Esophagus squamous epithelium (tissue), 5 donors: ENCODE results near the gene GRIK4. TPM values are rescaled to one million over a fixed set of nuclear protein-coding genes. Genes with fewer than 3 reads are reported as not detected.

ENCODE experiments used
- DNase-seq: peaks from one replicate; lab custom pipeline; 2025; lab: John Stamatoyannopoulos, UW
- H3K27ac ChIP-seq, 4 donors: fragments of 200-600 bp; sonication (generic); one replicate each; pipeline ENCODE4 v1.5.1; 2016 to 2019; ENCODE audit warnings: mild to moderate bottlenecking in 1 of 4
- H3K27me3 ChIP-seq, 4 donors: fragments of 200-600 bp; sonication (generic); 1 replicate in 3 of 4; 2 replicates in 1 of 4; pipeline versions ENCODE4 v1.5.1 to v1.6.0; 2017 to 2021; ENCODE audit warnings: antibody characterized with exemption in 1 of 4
- H3K36me3 ChIP-seq, 3 donors: fragments of 200-600 bp; sonication (generic); one replicate each; pipeline ENCODE4 v1.5.1; 2016 to 2019
- H3K4me1 ChIP-seq, 3 donors: fragments of 200-600 bp; sonication (generic); one replicate each; pipeline ENCODE4 v1.5.1; 2017 to 2019
- H3K4me3 ChIP-seq, 4 donors: fragments of 200-600 bp; sonication (generic); 1 replicate in 3 of 4; 2 replicates in 1 of 4; pipeline ENCODE4 v1.5.1; 2016 to 2019; ENCODE audit warnings: mild to moderate bottlenecking in 2 of 4, moderate library complexity in 1 of 4
- H3K9me3 ChIP-seq, 3 donors: fragments of 200-600 bp; sonication (generic); one replicate each; pipeline ENCODE4 v1.5.1; 2016 to 2019
- POLR2A ChIP-seq, 4 donors: fragments of 450-650 bp; IDR thresholded peaks; one replicate each; pipeline ENCODE4 v1.6.1; 2017; ENCODE audit warnings: antibody characterized with exemption in 4 of 4, mild to moderate bottlenecking in 4 of 4, moderate library complexity in 3 of 4
- WGBS, 2 donors: methylation state at CpG; one replicate each; pipeline ENCODE4 v1.1.5; 2018; 5-methylcytosine and 5-hydroxymethylcytosine counted together
- intact Hi-C: fragments of 100-400 bp; cut with DNase I; formaldehyde crosslinking; loops from one replicate; pipeline ENCODE4 v1.15.0; 2022
- total RNA-seq, 4 donors: library from RNA; depleted of rRNA; stranded (reverse); fragments of >200 nt; gene quantifications; one replicate each; pipeline ENCODE4 v1.1.0, GENCODE V29; 2016
- TF ChIP-seq, protein P1 (sequence below), 6 experiments: fragments of 450-650 bp in 4 of 6; fragments of 200-600 bp in 2 of 6; sonication (generic) in 2 of 6; IDR thresholded peaks; one replicate each; pipeline ENCODE4 v1.5.1; 2016 to 2019; ENCODE audit warnings: antibody characterized with exemption in 6 of 6, mild to moderate bottlenecking in 4 of 6, moderate library complexity in 4 of 6
- donor health status: DM: yes; HTN: yes; CAD: no.

Gene GRIK4
- total RNA-seq, 4 donors from 2014 or later: 0.15 to 0.19 TPM; not detected in 2

DNA sequence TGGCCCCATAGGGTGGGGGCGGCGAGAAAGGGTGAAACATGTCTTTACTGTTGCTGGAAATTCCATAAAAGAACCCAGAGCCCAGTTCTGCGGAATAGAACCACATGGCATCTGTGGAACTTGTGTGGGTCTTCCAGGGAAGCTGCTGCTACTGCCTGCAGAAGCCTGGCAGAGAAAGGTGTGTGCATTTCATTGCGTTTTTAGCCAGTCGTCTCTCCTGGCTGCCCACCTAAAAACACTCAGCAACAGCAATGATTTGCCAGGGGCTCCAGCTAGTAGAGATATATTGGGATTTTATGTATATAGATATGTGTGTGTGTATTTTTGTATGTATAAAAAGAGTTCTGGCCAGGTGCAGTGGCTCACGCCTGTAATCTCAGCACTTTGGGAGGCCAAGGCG is 385.1 kb downstream of the GRIK4 start:
- H3K4me3 ChIP-seq: no peak overlapping the region
- TF ChIP-seq, protein P1, sequence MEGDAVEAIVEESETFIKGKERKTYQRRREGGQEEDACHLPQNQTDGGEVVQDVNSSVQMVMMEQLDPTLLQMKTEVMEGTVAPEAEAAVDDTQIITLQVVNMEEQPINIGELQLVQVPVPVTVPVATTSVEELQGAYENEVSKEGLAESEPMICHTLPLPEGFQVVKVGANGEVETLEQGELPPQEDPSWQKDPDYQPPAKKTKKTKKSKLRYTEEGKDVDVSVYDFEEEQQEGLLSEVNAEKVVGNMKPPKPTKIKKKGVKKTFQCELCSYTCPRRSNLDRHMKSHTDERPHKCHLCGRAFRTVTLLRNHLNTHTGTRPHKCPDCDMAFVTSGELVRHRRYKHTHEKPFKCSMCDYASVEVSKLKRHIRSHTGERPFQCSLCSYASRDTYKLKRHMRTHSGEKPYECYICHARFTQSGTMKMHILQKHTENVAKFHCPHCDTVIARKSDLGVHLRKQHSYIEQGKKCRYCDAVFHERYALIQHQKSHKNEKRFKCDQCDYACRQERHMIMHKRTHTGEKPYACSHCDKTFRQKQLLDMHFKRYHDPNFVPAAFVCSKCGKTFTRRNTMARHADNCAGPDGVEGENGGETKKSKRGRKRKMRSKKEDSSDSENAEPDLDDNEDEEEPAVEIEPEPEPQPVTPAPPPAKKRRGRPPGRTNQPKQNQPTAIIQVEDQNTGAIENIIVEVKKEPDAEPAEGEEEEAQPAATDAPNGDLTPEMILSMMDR (IDR thresholded peaks at IDR 0.05): no peak
- TF ChIP-seq POLR2A (IDR thresholded peaks at IDR 0.05): no peak
- H3K4me1 ChIP-seq: peaks cover 0 to 19% (median 0%) of the 10 kb centered on the region in 3 donors
- no peak for DNase-seq
- intact Hi-C loops: no loop called here
- H3K36me3 ChIP-seq: no peaks in the 10 kb centered on the region
- no peak overlapping the region for H3K27ac ChIP-seq
- no peaks in the 10 kb centered on the region for H3K9me3 ChIP-seq
- H3K27me3 ChIP-seq: peaks cover 0 to 8% (median 0%) of the 10 kb centered on the region in 4 donors
- 88 to 90% methylated on average over 2 to 4 of the region's 7 CpGs for WGBS, 2 donors

DNA sequence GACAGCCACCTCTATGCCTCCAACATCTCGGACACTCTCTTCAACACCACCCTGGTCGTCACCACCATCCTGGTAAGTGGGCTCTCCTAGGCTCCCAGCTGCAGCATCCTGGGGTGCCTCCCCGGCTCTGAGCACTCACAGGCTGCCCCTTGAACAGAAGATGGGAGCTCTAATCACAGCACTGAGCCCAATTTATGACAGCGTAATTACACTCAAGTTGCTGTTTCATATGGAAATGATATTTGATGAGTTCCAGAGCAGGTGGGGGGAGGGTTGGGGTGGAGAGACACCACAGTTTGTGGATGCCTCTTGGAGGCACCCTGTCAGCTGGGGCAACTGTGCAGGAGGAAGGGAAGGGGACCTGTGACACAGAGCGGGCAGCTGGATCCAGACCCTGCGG is 387.0 kb downstream of the GRIK4 start:
- H3K4me3 ChIP-seq: no peak overlapping the region
- no peaks in the 10 kb centered on the region for H3K36me3 ChIP-seq
- no peaks in the 10 kb centered on the region for H3K9me3 ChIP-seq
- no peak for DNase-seq
- 89 to 92% methylated on average over 3 to 4 of the region's 6 CpGs for WGBS, 2 donors
- peaks cover 0 to 14% (median 0%) of the 10 kb centered on the region in 4 donors for H3K27me3 ChIP-seq
- intact Hi-C loops: no loop called here
- H3K27ac ChIP-seq: no peak overlapping the region
- TF ChIP-seq, protein P1 (IDR thresholded peaks at IDR 0.05): no peak
- peaks cover 0 to 24% (median 3%) of the 10 kb centered on the region in 3 donors for H3K4me1 ChIP-seq

DNA sequence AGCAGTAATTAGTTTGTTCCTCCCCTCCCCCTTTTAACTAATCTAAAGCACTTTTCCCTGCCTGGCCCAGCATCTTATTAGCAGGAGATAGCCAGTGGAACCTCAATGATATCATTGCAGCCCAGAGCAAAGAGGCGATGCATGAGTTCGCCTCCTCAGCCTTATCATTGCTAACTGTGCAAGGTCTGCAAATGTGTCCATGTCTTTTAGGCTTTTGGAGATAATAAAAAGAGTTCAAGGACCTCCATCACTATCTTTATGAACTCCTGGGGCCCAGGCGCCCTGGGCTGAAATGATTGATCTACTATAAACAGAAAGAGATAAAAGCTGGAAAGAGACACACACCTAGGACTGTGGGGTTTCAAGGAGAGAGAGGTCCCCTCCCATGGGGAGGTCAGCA is 388.2 kb downstream of the GRIK4 start:
- Histone ChIP-seq H3K9me3 (no peaks in the 10 kb centered on the region), H3K36me3 (no peaks in the 10 kb centered on the region), H3K4me1 (peaks cover 0 to 24% (median 8%) of the 10 kb centered on the region in 3 donors), H3K27ac (no peak overlapping the region), H3K27me3 (peaks cover 0 to 17% (median 0%) of the 10 kb centered on the region in 4 donors), H3K4me3 (no peak overlapping the region)
- TF ChIP-seq POLR2A (IDR thresholded peaks at IDR 0.05): no peak
- TF ChIP-seq, protein P1 (IDR thresholded peaks at IDR 0.05): no peak
- 90 to 97% methylated on average over 3 of the region's 3 CpGs for WGBS, 2 donors
- no peak for DNase-seq
- intact Hi-C loops: no loop called here

DNA sequence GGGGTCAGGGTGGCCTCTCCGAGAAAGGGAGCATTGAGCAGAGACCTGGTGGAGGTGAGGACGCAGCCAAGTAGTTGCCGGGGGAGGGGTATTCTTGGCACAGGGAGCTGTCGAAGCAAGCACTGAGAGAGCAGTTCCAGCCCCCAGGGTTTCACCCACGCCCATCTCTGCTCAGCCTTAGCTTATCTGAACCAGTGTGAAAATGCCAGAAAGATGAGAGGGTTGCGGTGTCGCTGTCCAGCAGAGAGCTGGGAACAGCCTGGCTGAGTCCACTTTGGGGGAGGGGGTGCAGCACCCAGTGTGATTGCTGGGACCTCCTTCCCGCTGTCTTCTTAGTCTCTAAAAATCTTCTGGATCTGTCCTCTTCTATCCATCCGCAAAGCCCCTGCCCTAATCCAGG is 389.1 kb downstream of the GRIK4 start:
- H3K27me3 ChIP-seq: peaks cover 0 to 20% (median 0%) of the 10 kb centered on the region in 4 donors
- intact Hi-C loops: no loop called here
- peaks cover 0 to 26% (median 8%) of the 10 kb centered on the region in 3 donors for H3K4me1 ChIP-seq
- H3K9me3 ChIP-seq: no peaks in the 10 kb centered on the region
- no peak overlapping the region for H3K27ac ChIP-seq
- no peak overlapping the region for H3K4me3 ChIP-seq
- TF ChIP-seq, protein P1 (IDR thresholded peaks at IDR 0.05): no peak
- TF ChIP-seq POLR2A (IDR thresholded peaks at IDR 0.05): no peak
- WGBS, 2 donors: 56 to 71% methylated on average over 8 to 9 of the region's 9 CpGs
- DNase-seq: no peak
- no peaks in the 10 kb centered on the region for H3K36me3 ChIP-seq

DNA sequence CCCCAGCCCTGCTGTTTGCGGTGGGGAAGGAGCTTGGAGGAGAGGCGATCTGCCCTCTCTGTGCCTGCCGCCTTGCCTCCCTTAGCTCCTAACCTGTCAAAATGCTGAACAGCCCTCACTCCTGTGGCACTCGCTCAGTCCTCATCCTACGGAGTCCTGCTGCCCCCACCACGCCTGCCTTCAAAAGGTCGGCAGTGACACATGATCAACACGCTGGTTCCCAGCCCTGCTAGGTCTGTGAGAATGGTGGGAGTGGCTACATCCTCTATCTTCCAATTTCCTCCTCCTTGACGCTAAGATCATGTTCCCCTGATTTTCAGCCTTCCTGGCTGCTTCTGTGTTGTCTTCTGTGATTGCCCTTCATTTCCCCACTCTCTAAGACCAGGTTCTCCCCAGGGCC is 392.1 kb downstream of the GRIK4 start:
- Histone ChIP-seq H3K4me3 (no peak overlapping the region), H3K36me3 (no peaks in the 10 kb centered on the region), H3K9me3 (no peaks in the 10 kb centered on the region), H3K27ac (peak overlapping the region in 3 of 4 donors; percentile 32 to 61 (median 57)), H3K4me1 (peaks cover under 1 to 47% (median 8%) of the 10 kb centered on the region in 3 donors), H3K27me3 (peaks cover 0 to 16% (median 0%) of the 10 kb centered on the region in 4 donors)
- intact Hi-C loops: no loop called here
- DNase-seq: no peak
- WGBS, 2 donors: 29 to 52% methylated on average over 7 to 8 of the region's 9 CpGs
- TF ChIP-seq POLR2A (IDR thresholded peaks at IDR 0.05): no peak
- TF ChIP-seq, protein P1 (IDR thresholded peaks at IDR 0.05): no peak
